Activated T-helper 2 cell treated with anti-CD3 and anti-CD28 coated beads, Interferon-gamma antibody, Interleukin-2, Interleukin-4, amounts not matched to agents 10 μg/mL and 5 μg/mL and 100 μg/mL, durations not matched to agents 14 hours and 24 hours and 36 hours (primary cell): ENCODE data around the gene MYO19. TPM values are rescaled to one million over a fixed set of nuclear protein-coding genes. Genes with fewer than 3 reads are reported as not detected.
"Not testable (repeated sequence)": the region's sequence is repeated elsewhere in the genome, so short reads cannot be mapped to it uniquely, and the experiment has no call there.

ENCODE experiments used
- DNase-seq: peaks from one replicate; pipeline ENCODE4 v3.0.0; 2021; ENCODE audit warnings: low spot score
- H3K27ac Mint-ChIP-seq: one replicate; pipeline ENCODE4 v1.8.0; 2021; ENCODE audit warnings: mixed read lengths
- H3K27me3 Mint-ChIP-seq: one replicate; pipeline ENCODE4 v1.8.0; 2021; ENCODE audit warnings: low read depth, mixed read lengths
- H3K36me3 Mint-ChIP-seq: one replicate; pipeline ENCODE4 v1.8.0; 2021; ENCODE audit warnings: low read depth, mixed read lengths
- H3K4me1 Mint-ChIP-seq: one replicate; pipeline ENCODE4 v1.8.0; 2021; ENCODE audit warnings: low read depth, mixed read lengths
- H3K4me3 Mint-ChIP-seq: one replicate; pipeline ENCODE4 v1.8.0; 2021; ENCODE audit warnings: low read depth, mild to moderate bottlenecking, moderate library complexity, mixed read lengths
- H3K9me3 Mint-ChIP-seq: one replicate; pipeline ENCODE4 v1.8.0; 2021; ENCODE audit warnings: mixed read lengths
- intact Hi-C: fragments of 100-400 bp; cut with micrococcal nuclease; formaldehyde crosslinking; loops from one replicate; pipeline ENCODE4 v1.15.1; 2023
- total RNA-seq: library from RNA; stranded (reverse); gene quantifications from 2 replicates; pipeline ENCODE4 v1.2.3, GENCODE V29; 2022

MYO19 gene
- total RNA-seq, 1 donor from 2014 or later, result 155 TPM

- peaks cover 10% of the 10 kb centered on the region for H3K4me1 Mint-ChIP-seq
- H3K9me3 Mint-ChIP-seq, result no peaks in the 10 kb centered on the region
- H3K27ac Mint-ChIP-seq, result no peak overlapping the region
- no peak overlapping the region for H3K4me3 Mint-ChIP-seq
- DNase-seq, result no peak
- no peaks in the 10 kb centered on the region for H3K27me3 Mint-ChIP-seq
- H3K36me3 Mint-ChIP-seq, result peaks cover 68% of the 10 kb centered on the region
- intact Hi-C loops, result no loop called here
Measured at GRCh38 chr17:36493956-36494355, 40.7 kb downstream of the MYO19 start.

- H3K4me3 Mint-ChIP-seq, result peak within 1 kb of the TSS; percentile 99
- H3K9me3 Mint-ChIP-seq, result no peaks in the 10 kb centered on the region
- intact Hi-C loops, result loop anchor here (1.0 kb wide), 1 partner anchor 48 kb away; the partner anchor contains the start of genes MYO19 and PIGW
- peak within 1 kb of the TSS; percentile 99 for H3K27ac Mint-ChIP-seq
- peaks cover 10% of the 10 kb centered on the region for H3K27me3 Mint-ChIP-seq
- H3K4me1 Mint-ChIP-seq, result peaks cover 33% of the 10 kb centered on the region
- peak; percentile 90 for DNase-seq
- H3K36me3 Mint-ChIP-seq, result peaks cover 28% of the 10 kb centered on the region
Measured at GRCh38 chr17:36486204-36487194, 48.2 kb downstream of the MYO19 start, which contains the start of gene ZNHIT3. TSS of gene ZNHIT3 (plus strand) at chr17:36486681. CDS start at chr17:36486700, 19 bp downstream.

GRCh38 chr17:36485805-36486203, 48.9 kb downstream of the MYO19 start:
- Mint-ChIP-seq H3K4me1 (peaks cover 33% of the 10 kb centered on the region), H3K4me3 (peak overlapping the region; percentile 99), H3K27me3 (peaks cover 13% of the 10 kb centered on the region), H3K36me3 (peaks cover 23% of the 10 kb centered on the region), H3K9me3 (no peaks in the 10 kb centered on the region), H3K27ac (peak overlapping the region; percentile 99)
- intact Hi-C loops, result loop anchor here (1.0 kb wide), 1 partner anchor 48 kb away; the partner anchor contains the start of genes MYO19 and PIGW
- DNase-seq, result no peak

- no peaks in the 10 kb centered on the region for H3K9me3 Mint-ChIP-seq
Measured at GRCh38 chr17:36485027-36485426, 49.6 kb downstream of the MYO19 start.

GRCh38 chr17:36484021-36484420, 50.6 kb downstream of the MYO19 start:
- intact Hi-C loops, result loop anchor here (5.0 kb wide), 1 partner anchor 517 kb away; no protein-coding TSS in a partner anchor
- H3K4me3 Mint-ChIP-seq, DNase-seq, H3K27ac Mint-ChIP-seq, H3K9me3 Mint-ChIP-seq: not testable (repeated sequence)
- peaks cover 22% of the 10 kb centered on the region for H3K27me3 Mint-ChIP-seq
- peaks cover 12% of the 10 kb centered on the region for H3K36me3 Mint-ChIP-seq
- H3K4me1 Mint-ChIP-seq, result peaks cover 23% of the 10 kb centered on the region

More at GRCh38 chr17:36485027-36485426, 49.6 kb downstream of the MYO19 start:
- Mint-ChIP-seq H3K27me3 (peaks cover 16% of the 10 kb centered on the region), H3K27ac (no peak overlapping the region), H3K36me3 (peaks cover 19% of the 10 kb centered on the region), H3K4me1 (peaks cover 29% of the 10 kb centered on the region), H3K4me3 (peak overlapping the region; percentile 58)
- no peak for DNase-seq
- intact Hi-C loops, result no loop called here

- Mint-ChIP-seq H3K27ac (no peak overlapping the region), H3K4me1 (peaks cover 18% of the 10 kb centered on the region), H3K27me3 (peaks cover 22% of the 10 kb centered on the region), H3K9me3 (no peaks in the 10 kb centered on the region), H3K36me3 (peaks cover 8% of the 10 kb centered on the region), H3K4me3 (peak overlapping the region; percentile 27)
- peak; percentile 73 for DNase-seq
- intact Hi-C loops, result loop anchor here (5.0 kb wide), 1 partner anchor 516 kb away; no protein-coding TSS in a partner anchor
Measured at GRCh38 chr17:36482611-36483504, 51.8 kb downstream of the MYO19 start.

- no peak for DNase-seq
- Mint-ChIP-seq H3K36me3 (peaks cover 3% of the 10 kb centered on the region), H3K27ac (no peak overlapping the region), H3K4me3 (no peak overlapping the region), H3K9me3 (no peaks in the 10 kb centered on the region), H3K4me1 (peaks cover 18% of the 10 kb centered on the region), H3K27me3 (peaks cover 28% of the 10 kb centered on the region)
- intact Hi-C loops, result loop anchor here (5.0 kb wide), 1 partner anchor 515 kb away; no protein-coding TSS in a partner anchor
Measured at GRCh38 chr17:36481829-36482228, 52.8 kb downstream of the MYO19 start.

GRCh38 chr17:36475346-36475970, 59.2 kb downstream of the MYO19 start:
- H3K27me3 Mint-ChIP-seq, result peaks cover 17% of the 10 kb centered on the region
- no peak overlapping the region for H3K27ac Mint-ChIP-seq
- DNase-seq, result no peak
- intact Hi-C loops, result no loop called here
- no peaks in the 10 kb centered on the region for H3K36me3 Mint-ChIP-seq
- H3K9me3 Mint-ChIP-seq, result no peaks in the 10 kb centered on the region
- no peak overlapping the region for H3K4me3 Mint-ChIP-seq
- H3K4me1 Mint-ChIP-seq, result no peaks in the 10 kb centered on the region

GRCh38 chr17:36474571-36474970, 60.1 kb downstream of the MYO19 start:
- Mint-ChIP-seq H3K27me3 (peaks cover 13% of the 10 kb centered on the region), H3K36me3 (no peaks in the 10 kb centered on the region), H3K4me3 (no peak overlapping the region), H3K27ac (no peak overlapping the region), H3K9me3 (no peaks in the 10 kb centered on the region), H3K4me1 (no peaks in the 10 kb centered on the region)
- DNase-seq, result no peak
- intact Hi-C loops, result no loop called here

- peaks cover 16% of the 10 kb centered on the region for H3K27me3 Mint-ChIP-seq
- H3K4me1 Mint-ChIP-seq, result no peaks in the 10 kb centered on the region
- no peak overlapping the region for H3K27ac Mint-ChIP-seq
- no peaks in the 10 kb centered on the region for H3K36me3 Mint-ChIP-seq
- no peak for DNase-seq
- intact Hi-C loops, result no loop called here
- no peak overlapping the region for H3K4me3 Mint-ChIP-seq
- H3K9me3 Mint-ChIP-seq, result no peaks in the 10 kb centered on the region
Measured at GRCh38 chr17:36470499-36470898, 64.2 kb downstream of the MYO19 start.

- no peaks in the 10 kb centered on the region for H3K36me3 Mint-ChIP-seq
- H3K27ac Mint-ChIP-seq, result no peak overlapping the region
- H3K4me1 Mint-ChIP-seq, result no peaks in the 10 kb centered on the region
- intact Hi-C loops, result no loop called here
- no peak for DNase-seq
- peaks cover 20% of the 10 kb centered on the region for H3K27me3 Mint-ChIP-seq
- H3K4me3 Mint-ChIP-seq, result no peak overlapping the region
- H3K9me3 Mint-ChIP-seq, result no peaks in the 10 kb centered on the region
Measured at GRCh38 chr17:36469733-36470132, 64.9 kb downstream of the MYO19 start.
